Measurements from ENCODE around the gene ZDHHC14.

The ZDHHC14 gene

DNA sequence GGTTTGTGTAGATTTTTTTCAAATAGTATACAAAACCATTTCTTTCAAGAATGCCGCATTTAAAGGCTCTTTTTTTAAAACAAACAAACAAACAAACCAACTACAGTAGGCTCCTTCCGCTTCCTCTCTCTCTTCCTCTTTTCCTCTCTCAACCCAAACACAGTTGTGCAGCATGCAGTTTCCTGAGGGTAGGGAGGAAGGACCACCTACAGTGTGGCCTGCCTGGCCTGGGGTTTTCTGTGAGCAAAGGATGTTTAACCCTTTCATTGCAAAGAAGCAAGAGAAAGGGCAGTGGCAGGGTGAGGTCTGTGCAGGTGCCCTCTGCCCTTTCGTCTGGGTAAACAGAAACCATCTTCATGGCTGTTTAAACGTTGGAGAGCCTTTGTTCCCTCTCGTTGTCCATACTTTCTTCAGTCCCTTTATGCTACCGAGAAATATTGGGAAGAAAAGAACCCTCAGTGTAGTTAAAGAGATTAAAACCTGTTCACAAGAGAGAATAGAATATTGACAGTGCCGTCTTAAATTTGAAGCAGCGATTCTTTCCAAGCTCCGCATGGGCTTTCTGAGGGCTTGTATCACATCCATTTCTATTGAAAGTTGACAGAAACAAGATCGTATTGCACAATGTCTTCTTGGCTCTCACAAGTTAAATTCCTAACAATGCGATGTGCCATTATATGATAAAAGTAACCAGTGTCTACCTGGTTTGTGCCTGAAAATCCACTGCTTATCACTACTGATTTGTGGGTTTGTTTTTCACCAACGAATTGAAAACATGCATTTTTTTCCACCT lies 226.5 kb downstream of the ZDHHC14 start:
- DNase-seq = no peak

DNA sequence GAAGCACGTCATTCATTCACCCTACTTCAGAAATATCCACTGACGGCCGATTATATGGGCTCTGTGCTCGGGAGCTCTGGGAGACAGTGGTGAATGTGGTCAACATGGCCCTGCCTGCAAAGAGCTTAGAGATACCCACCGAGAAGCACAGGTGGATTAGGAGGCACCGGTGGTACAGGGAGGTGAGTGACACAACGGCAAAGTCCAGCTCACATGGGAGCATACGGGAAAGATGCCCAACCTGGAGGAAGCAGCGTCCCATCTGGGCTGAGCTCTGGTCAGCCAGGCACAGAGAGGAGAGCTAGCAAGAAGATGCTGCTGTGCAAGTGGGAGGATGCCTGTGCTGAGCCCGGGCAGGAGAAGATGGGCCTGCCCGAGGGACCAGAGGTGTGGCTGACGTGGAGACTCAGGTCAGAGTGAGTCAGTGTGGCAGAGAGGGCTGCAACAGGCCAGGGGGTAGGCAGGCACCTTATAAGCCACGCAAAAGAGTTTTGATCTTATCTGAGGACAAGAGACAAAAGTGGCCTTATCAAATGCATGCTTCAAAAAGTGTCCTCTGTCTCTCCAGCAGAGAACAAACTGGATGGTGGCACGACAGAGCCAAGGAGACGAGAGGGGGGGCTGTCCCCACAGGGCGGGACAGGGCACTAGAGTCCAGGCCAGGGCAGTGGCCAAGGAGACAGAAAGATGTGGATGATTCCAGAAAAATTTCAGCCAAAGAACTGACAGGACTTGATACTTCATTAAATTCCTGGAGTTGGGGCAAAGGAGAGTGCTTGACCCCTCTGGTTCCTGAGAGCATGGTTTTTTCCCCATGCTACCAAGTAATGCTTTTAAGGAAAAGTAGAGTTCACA lies 227.5 kb downstream of the ZDHHC14 start:
- DNase-seq = no peak

DNA sequence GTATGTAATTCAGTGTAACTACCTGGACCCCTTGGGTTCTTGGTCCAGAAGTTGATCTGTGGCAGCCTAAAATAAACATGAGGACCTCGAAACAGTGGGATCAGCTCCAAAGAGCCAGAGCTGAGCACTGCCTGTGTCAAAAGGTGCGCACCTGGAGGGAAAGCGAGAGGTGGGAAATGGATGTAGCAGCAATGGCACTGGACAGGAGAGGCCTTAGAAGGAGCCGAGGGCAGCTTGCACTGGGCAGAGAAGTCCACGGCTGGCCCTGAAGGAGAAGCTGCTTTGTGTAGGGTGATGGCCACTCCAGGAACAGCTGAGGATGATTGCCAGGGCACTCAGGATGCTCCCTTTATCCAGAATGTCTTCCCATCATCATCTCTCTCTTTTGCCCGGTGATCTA lies 228.1 kb downstream of the ZDHHC14 start:
- DNase-seq = no peak

DNA sequence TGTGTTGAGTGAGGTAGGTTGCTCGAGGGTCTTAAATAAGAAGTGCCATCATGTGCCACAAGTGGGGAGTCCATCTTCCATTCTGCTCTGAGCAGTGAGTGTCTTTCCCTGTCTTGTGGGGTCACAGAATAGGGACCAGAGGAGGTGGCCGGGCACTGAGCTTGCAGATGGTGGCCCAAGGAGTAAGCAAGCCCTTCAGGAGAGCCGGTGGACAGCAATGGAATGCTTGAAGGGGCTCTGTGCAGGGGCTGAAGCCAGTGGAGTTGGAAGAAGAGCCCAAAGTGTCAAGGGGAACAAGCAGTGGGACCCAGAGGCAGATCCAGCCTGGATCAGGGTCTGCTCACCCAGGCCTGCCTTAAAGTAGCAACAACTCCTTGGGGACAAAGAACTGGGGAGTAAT lies 228.6 kb downstream of the ZDHHC14 start:
- DNase-seq = no peak

DNA sequence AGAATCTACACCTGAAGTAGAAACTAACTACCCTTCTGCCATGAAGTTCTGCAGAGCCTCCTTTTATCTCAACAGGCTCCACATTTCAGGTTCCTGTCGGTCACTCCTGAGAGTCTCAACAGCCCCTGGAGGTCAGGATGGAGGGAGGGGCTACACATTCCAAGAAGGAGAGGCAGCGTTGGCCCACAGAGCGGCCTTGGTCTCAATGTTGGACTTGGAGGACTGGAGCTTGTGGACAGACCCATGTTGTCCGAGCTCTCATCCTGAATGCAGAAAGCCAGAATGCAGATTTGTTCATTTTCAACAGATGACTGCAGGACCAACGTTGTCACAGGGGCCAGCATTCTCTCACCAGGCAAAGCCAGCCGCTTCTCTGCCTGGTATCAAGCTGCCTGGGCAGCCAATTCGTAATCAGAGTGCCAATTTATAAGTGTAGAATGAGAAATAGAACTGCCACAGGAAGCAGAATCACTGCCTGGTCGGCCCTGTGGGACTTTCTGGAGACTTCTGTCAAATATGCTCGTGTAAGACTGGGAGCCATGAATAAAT lies 229.5 kb downstream of the ZDHHC14 start:
- DNase-seq = no peak

DNA sequence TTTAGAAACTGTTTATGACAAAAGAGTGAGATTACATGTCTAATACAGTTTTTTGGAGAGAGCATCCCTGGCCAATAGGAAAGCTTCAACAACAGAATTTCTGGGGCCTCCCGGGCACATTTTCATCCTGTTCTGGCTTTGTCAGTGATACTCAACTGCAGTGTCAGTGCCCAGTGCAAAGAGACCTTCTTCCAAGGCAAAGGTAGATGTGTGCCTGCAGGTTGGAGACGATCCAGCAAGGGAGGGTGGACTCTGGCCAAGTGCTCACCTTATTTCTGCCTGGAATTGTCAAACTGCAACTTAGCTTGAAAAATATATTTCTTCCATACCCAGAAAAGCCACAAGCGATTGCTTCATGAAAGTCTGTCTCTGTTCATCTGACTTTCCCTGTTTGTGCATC lies 230.4 kb downstream of the ZDHHC14 start:
- no peak for DNase-seq

DNA sequence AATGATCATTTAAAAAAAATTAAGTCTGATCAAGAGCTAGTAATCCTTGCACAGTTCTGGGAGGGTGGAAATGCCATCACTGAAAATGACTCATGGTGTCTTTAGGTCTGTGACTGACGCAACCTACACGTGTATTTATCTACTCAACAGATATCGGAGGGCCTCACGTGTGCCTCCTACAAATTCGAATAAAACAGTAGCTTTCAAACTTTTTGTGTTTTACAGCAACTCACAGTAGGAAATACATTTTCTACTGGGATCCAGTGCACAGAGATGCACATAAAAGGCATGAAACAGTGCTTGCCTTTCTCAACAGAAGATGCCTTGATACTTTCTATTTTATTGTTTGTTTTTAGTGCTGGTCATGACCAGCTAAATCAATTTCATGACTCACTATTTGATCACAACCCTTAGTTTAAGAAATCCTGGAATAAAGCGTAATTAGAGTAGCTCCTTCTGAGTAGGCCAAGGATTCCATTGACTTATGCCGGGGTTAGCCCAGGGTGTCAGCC lies 232.1 kb downstream of the ZDHHC14 start:
- DNase-seq = no peak

DNA sequence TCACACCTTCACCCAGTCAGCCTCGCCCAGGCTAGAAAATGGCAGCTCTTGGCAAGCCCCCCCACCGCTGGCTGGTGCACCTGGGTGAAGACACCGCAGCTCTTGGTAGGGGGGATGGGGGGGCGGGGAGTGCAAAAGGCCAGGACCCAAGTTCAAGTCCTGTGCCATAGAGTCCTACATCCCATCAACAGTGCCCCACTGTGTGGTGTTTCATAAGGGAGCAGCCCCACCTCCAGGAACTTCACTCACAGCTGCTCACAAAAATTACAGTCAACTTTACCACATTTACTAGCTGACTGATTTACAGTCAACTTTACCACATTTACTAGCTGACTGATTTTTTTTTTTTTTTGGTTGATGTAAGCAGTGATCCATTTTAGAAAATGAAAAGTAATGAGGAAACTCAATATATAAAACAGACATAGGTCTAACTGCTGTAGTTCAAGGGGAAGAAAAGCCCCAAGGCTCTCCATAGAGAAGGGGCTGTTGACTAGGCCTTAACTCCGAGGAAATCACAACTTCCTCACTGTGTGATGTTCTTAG lies 233.1 kb downstream of the ZDHHC14 start:
- no peak for DNase-seq

DNA sequence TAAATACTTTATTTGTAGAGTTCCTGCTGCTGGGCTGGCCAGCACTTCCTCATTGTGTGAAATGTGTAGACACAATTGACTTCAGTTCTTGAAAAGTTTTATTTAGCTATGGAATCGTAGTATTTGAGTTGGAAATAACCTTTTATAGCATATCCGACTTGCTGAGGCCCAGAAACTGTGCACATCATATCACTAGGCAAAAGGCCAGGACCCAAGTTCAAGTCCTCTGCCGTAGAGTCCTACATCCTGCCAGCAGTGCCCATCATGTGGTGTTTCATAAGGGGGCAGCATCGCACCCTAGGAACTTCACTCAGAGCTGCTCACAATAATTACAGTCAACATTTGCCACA lies 234.4 kb downstream of the ZDHHC14 start:
- DNase-seq = no peak

DNA sequence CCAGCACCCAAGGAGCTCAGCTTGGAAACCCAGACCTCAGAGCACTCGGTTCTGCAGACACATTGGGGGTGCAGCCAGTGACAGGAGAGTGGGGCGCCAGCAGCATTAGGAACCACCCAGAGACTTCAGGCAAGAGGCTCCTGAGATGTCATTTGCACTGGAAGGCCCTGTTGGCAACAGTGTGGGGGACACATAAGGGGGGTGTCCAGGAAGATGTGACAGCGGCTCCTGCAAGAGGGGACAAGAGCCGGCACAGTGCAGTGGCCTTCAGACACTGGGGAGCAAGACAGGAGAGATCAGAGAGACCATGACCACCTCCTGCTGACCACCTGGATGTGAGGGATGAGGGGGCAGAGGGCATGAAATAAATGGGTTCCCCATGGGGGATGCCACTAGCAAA lies 235.0 kb downstream of the ZDHHC14 start:
- no peak for DNase-seq

DNA sequence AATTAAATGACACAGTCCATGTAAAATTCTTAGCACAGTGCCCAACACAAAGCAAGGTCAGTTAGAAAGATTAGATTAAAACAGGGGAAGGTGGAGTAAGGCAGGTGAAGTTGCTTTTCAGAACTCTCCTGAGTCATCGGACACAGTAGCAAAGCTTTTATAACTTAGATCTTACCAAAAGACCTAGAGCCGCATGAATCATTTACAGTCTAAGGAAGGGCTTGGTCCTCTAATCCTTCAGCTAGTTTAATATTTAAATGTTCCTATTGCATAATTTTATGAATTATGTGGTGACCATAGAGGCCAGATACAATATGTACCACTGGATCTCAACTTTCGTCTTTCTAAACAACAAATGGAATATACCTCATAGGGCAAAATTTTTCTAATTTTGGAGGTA lies 240.0 kb downstream of the ZDHHC14 start:
- no peak for DNase-seq

DNA sequence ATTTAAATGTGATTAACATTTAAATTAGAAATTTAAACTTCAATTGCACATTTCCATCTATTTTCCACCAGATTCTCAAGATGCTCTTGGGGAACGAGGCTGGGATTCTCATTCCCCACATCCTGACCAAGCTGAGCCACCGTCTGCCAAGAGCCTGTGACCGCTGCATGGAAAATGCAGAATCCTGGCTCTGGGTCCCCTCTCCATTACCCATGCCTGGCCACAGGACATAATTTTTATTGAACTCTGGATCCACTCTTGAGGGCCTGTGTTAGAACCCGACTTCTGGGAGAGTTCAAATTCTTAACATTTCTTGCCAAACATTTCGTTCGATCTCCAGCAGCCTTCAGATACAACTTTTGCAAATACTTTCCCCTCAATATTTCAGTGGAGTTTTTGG lies 240.4 kb downstream of the ZDHHC14 start:
- no peak for DNase-seq

DNA sequence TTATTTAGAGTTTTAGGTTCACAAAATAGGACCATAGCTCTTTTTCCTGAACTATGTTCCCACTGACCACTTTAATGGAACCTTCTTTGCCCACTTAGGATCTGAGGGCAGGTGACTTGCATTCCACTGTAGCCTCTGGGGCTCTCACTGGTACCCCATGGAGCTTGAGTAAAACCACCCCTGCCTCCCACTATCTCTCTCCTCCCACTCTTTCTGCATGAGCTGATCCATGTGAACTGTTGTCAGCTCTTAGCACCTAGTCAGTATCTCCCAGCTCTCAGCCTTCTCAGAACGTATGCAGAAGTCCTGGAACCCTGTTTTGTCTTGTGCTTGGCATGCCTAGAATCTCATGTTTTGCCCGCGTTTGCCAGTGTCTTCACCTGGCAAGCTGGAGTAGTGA lies 241.4 kb downstream of the ZDHHC14 start:
- DNase-seq = no peak

DNA sequence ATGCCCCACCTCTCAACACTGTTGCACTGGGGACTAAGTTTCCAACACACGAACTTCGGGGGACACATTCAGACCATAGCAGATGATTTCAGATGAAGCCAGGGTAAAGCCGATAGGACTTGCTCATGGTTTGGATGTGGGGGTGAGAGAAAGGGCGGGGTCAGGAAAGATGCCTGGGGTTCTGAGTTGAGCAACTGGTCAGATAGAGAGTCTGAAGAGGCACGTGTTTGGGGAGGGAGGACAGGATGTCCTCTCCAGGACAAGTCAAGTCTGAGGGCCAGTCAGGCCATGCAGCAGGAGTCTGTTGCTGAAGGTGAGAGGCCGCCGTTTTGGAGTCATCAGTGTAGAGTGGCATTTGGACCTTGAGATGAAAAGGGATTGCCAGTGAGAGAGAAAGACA lies 244.1 kb downstream of the ZDHHC14 start:
- no peak for DNase-seq

DNA sequence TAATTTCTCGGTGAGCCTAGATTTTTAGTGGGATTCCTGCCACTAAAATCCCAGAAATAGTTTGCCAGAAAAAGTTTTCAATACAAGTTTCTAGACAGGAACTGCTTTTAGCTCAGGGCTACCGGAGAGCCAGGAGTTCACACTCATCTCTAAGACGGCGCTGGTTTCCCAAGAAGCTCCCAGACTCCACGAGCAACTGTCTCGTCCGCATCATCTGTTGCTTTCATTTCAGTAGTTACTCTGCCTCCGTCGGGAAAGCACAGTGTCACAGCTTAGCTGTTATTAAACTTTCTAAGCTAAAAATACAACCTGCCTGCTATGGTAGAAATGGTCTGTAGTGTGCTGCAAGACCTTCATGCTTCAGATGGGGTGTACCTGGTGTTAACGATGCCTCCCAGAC lies 244.8 kb downstream of the ZDHHC14 start:
- no peak for DNase-seq

DNA sequence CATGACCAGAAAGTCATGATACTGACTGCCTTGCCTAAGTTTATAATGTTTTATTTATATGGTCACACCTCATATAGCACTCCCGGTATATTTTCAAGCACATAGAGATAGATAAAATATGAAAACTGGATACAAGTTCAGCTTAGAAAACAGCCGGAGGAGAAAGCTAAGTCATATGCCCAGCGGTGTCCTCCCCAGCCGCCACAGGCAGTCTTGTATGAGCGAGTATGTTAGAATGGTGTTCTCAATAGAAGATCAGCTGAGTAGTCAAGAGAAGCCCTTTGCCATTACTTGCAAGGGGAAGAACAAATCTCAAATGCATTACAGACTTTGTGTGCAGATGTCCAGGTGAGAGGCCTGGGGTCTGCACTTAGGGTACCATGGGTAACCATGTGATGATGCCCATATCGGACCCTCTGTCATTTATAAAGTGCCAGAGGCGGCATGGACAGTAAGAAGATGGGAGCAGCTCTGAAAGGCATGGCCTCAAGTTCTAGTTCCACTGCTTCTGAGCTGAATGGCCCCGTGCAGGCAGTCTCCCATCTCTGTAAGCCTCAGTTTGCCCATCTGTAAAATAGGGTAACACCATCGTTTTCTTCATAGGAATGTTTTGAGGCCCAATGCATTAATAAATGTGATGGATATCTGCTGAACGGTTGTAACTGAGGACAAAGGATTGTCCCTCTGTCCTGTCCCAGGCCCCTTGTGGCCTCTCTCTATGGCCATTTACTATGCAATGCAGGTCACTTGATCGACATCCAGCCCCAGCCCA lies 246.4 kb downstream of the ZDHHC14 start:
- no peak for DNase-seq

DNA sequence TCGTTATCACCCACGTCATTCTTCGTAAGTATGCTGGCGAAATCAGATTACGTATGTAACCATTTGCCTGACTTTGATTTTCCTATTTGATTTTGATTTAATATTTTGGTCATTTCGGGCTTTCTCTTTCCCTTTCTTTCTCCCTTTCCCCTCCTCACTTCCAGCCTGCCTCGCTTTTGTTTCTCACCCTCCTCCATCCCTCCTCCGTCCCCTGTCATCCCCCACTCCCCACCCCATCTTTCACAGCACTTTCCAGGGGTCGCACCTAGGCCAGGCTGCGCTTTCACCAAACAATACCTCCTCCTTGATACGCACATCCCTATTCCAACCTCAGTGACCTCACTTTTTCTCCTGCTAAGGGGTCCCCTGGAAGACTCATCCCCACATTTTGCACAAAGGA lies 247.5 kb downstream of the ZDHHC14 start:
- DNase-seq = no peak

DNA sequence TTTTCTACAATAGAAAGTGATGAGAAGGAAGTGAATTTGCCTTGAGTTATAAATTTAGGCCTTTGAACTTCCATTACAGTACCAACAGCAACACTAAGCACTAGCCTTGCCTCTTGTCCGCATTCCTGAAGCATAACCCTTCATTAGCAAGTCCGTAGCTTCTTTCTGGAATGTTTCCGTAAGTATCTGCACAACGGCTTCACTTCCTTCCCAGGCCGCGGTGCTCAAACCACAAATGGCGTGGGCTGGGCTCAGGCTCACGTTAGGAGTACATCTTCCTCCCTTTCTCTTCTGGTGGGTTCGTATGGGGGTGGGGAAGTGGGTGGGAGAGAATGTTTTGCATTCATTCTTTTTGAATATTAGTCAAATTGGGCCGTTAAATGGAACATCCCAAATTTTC lies 248.2 kb downstream of the ZDHHC14 start:
- DNase-seq = no peak

DNA sequence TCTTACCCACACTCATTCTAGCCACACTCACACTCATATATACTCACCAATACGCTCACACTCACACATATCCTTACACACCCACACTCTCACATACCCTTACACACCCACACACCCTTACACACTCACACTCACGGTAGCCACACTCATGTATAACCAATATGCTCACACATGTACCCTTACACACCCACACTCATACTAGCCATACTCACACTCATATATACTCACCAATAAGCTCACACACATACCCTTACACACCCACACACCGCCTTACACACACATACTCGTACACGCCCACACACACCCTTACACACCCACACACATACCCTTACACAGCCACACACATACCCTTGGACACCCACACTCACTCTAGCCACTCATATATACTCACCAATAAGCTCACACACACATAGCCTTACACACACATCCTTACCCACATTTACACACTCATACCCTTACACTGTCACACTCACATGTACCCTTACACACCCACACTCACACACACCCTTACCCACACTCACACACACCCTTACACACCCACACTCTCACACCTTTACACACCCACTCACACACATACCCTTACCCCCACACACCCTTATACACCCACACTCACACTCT lies 249.6 kb downstream of the ZDHHC14 start:
- no peak for DNase-seq

DNA sequence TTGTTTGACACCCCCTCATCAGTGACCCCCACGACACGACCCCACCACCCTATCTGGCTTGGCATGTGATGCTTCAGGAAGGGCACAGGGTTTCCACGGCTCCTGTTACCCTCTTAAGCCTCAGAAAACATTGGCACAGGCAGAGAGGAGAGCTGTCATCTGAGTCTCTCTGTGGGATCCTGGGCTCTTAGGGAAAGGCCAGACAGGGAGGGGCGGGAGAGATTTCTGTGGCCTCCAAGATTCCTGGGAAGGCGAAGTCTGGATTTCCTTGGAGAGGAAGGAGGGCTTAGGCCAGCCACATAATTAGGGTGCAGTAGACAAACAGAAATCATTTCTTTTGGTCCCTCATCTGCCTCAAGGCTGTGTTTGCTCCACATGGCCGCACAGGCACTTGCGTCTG lies 250.4 kb downstream of the ZDHHC14 start:
- no peak for DNase-seq

DNA sequence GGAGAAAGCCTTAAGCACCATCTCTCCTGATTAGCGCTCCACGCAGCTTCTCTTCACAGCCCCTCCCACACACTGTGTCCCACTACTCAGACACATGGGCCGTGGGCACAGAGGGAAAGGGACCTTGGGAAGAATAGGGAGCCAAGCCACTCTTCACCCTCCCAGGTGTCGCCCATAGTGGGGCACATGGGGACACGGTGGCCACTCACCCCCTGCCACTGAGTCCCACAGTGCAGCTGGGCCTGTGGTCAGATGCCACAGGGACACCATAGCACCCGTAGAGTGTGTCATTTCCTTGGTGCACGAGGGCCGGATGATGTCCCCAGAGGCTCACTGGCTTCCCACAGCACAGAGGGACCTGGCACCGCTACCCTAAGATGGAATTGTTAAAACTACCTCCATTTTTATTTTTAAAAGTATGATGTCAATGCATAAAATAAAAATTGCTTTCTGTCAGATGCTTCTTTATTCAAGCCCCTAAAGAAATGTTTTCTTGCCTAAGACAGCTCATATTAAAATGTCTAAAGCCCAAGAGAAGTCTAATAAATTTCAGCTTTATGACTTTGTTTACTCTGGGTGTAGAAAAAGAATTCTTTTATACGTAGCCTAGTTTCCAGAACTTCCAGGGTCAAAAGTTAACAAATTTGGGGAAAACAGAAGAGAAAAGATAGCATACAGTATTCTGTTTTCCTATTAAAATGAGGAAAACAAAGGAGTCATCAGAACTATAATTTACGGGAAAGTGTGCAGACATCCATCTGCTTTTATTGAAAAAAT lies 251.0 kb downstream of the ZDHHC14 start:
- no peak for DNase-seq

DNA sequence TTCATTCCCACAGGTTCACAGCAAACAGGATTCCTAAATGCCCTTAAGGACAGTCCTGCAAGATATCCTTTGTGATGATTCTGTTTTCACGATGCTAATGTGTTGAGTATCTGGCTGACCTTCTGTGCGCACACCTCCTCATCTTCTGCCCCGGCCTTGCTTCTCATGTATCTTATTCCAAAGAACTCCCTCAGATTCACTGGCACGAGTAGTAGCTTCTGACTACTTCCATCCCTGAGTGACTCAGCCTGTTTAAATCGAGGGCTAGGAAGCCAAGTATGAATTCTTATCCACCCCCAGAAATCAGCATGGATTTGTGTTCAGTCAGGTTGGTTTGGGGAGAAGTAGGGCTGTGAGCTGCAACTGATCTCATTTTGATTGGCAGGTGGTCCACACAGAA lies 251.8 kb downstream of the ZDHHC14 start:
- no peak for DNase-seq

Measured in stimulated activated naive CD4-positive, alpha-beta T cell treated with Interleukin-2 at 50 U/mL for 16 hours (primary cell).